GM23338 (cell line): ENCODE measurements around the gene SHKBP1. TPM values are rescaled to one million over a fixed set of nuclear protein-coding genes. Genes with fewer than 3 reads are reported as not detected.

Experiments
- ATAC-seq: fragments of 200-7000 bp; cut with Tn5 transposase; 3 replicates; pipeline ENCODE4 v1.9.1; 2020
- DNase-seq: peaks from one replicate; pipeline ENCODE4 v3.0.0-alpha.2; 2015; ENCODE audit warnings: low spot score
- H2AFZ ChIP-seq: fragments of 200-600 bp; sonication (generic); 2 replicates; pipeline ENCODE4 v1.8.0; 2016; ENCODE audit warnings: antibody characterized with exemption, mild to moderate bottlenecking, moderate library complexity
- H3F3A ChIP-seq: fragments of 200-600 bp; sonication (generic); replicated peaks from 2 replicates; pipeline ENCODE4 v1.8.0; 2017; ENCODE audit warnings: antibody characterized with exemption, mixed run types, low read depth
- H3K27ac ChIP-seq: fragments of 200-600 bp; sonication (generic); 2 replicates; pipeline ENCODE4 v1.6.1; 2016; ENCODE audit warnings: low read depth
- H3K27me3 ChIP-seq: fragments of 200-600 bp; sonication (generic); 2 replicates; pipeline ENCODE4 v1.8.0; 2016; ENCODE audit warnings: mild to moderate bottlenecking, mixed run types, moderate library complexity; ENCODE audit not compliant: insufficient read depth
- H3K36me3 ChIP-seq: fragments of 200-600 bp; sonication (generic); 2 replicates; pipeline ENCODE4 v1.8.0; 2016; ENCODE audit warnings: mild to moderate bottlenecking; ENCODE audit not compliant: insufficient read depth
- H3K4me1 ChIP-seq: fragments of 200-600 bp; sonication (generic); 2 replicates; pipeline ENCODE4 v1.8.0; 2016; ENCODE audit warnings: mild to moderate bottlenecking, moderate library complexity; ENCODE audit not compliant: insufficient read depth
- H3K4me2 ChIP-seq: fragments of 200-600 bp; sonication (generic); 2 replicates; pipeline ENCODE4 v1.7.1; 2017; ENCODE audit warnings: mixed run types
- H3K4me3 ChIP-seq: fragments of 200-600 bp; sonication (generic); 2 replicates; pipeline ENCODE4 v1.6.1; 2016; ENCODE audit warnings: mixed run types
- H3K79me2 ChIP-seq: fragments of 200-600 bp; sonication (generic); replicated peaks from 2 replicates; pipeline ENCODE4 v1.8.0; 2017; ENCODE audit warnings: mild to moderate bottlenecking; ENCODE audit not compliant: insufficient read depth
- H3K9me2 ChIP-seq: fragments of 200-600 bp; sonication (generic); 2 replicates; pipeline ENCODE4 v1.8.0; 2017; ENCODE audit not compliant: insufficient read depth
- H4K20me1 ChIP-seq: fragments of 200-600 bp; sonication (generic); replicated peaks from 2 replicates; pipeline ENCODE4 v1.8.0; 2017; ENCODE audit warnings: mild to moderate bottlenecking; ENCODE audit not compliant: insufficient read depth
- H3K27ac Mint-ChIP-seq: 2 replicates; pipeline ENCODE4 v1.8.0; 2020; ENCODE audit warnings: inconsistent platforms, mild to moderate bottlenecking, moderate library complexity, mixed read lengths
- H3K27me3 Mint-ChIP-seq: 3 replicates; pipeline ENCODE4 v1.8.0; 2022; ENCODE audit warnings: low read depth, mild to moderate bottlenecking, moderate library complexity, mixed read lengths, inconsistent platforms; ENCODE audit not compliant: insufficient read depth, poor library complexity
- H3K36me3 Mint-ChIP-seq: 3 replicates; pipeline ENCODE4 v1.8.0; 2021; ENCODE audit warnings: low read depth, mild to moderate bottlenecking, inconsistent platforms, moderate library complexity, mixed read lengths
- H3K4me1 Mint-ChIP-seq: 3 replicates; pipeline ENCODE4 v1.8.0; 2020; ENCODE audit warnings: mild to moderate bottlenecking, inconsistent platforms, mixed read lengths
- H3K4me3 Mint-ChIP-seq: 3 replicates; pipeline ENCODE4 v1.8.0; 2021; ENCODE audit warnings: moderate library complexity, mild to moderate bottlenecking, inconsistent platforms, mixed read lengths
- H3K9me3 Mint-ChIP-seq: 3 replicates; pipeline ENCODE4 v1.8.0; 2020; ENCODE audit warnings: moderate library complexity, mild to moderate bottlenecking, inconsistent platforms, mixed read lengths
- POLR2AphosphoS5 ChIP-seq: IDR thresholded peaks from 2 replicates; pipeline ENCODE4 v1.6.1; 2016; ENCODE audit warnings: antibody characterized with exemption, low read depth
- polyA plus RNA-seq: library from polyadenylated mRNA; unstranded; fragments of >200 nt; fragmentation: Nextera tagmentation; extraction: Ambion mirVana; gene quantifications from 2 replicates; pipeline ENCODE4 v1.2.1, GENCODE V29; 2016
- total RNA-seq: library from RNA; depleted of rRNA; stranded (reverse); fragments of >200 nt; shearing (Covaris generic); gene quantifications from 2 replicates; pipeline ENCODE4 v1.2.3, GENCODE V29; 2014
- TF ChIP-seq, protein P1 (sequence below), 2 experiments: fragments of 200-600 bp in 1 of 2; sonication (generic) in 1 of 2; conservative IDR thresholded peaks; 2 replicates each; pipeline versions ENCODE4 v1.5.1 to v1.6.1; 2016 to 2017; ENCODE audit warnings: antibody characterized with exemption in 2 of 2, low read depth in 2 of 2, mild to moderate bottlenecking in 2 of 2, moderate library complexity in 1 of 2

The SHKBP1 gene
- total and polyA plus RNA-seq, 2 experiments from 2014 or later = 63.2 to 69.8 TPM

DNA sequence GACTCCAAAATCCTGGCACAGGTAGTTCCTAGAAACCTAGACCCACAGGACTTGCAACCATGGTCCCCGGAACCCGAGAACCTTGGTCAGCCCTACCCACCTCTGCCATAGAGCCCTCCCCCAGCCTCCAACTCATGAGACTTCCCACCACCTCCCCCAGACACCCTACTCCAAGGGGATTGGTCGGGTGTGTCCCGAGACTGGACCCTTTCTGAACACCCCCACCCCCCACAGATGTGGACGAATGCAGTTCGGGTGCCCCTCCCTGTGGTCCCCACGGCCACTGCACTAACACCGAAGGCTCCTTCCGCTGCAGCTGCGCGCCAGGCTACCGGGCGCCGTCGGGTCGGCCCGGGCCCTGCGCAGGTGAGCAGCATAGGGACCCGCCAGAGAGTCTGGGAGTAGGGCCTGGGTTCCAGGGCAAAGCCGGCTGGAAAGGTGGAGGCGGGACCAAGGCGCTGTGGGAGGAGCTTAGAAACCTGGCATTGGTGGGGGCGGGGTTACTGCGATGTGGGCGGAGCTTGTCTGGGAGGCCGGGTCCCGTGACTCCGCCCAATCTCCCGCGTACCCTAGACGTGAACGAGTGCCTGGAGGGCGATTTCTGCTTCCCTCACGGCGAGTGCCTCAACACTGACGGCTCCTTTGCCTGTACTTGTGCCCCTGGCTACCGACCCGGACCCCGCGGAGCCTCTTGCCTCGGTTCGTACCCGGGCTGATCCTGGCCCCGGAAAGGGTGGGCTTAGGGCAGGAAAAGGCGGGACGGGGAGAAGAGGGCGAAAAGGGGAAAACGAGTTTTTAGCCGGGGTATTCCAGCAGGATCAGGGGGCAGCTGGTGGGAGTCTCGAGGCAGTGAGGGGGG is 36.4 kb downstream of the SHKBP1 start:
- Mint-ChIP-seq H3K27me3 (peaks cover 56% of the 10 kb centered on the region), H3K27ac (peak overlapping the region; percentile 97), H3K4me1 (peaks cover 27% of the 10 kb centered on the region), H3K9me3 (no peaks in the 10 kb centered on the region; the same call in 1 of the 3 replicates), H3K36me3 (peaks cover 8% of the 10 kb centered on the region; the same call in 2 of the 3 replicates), H3K4me3 (peak overlapping the region; percentile 88)
- Histone ChIP-seq H3K27me3 (peaks cover 45% of the 10 kb centered on the region), H3K27ac (peak overlapping the region; percentile 92), H3K79me2 (no peaks in the 10 kb centered on the region), H4K20me1 (peaks cover 5% of the 10 kb centered on the region), H3K9me2 (no peaks in the 10 kb centered on the region), H3K4me1 (peaks cover 11% of the 10 kb centered on the region; the same call in 1 of the 2 replicates), H3K36me3 (no peaks in the 10 kb centered on the region), H2AFZ (peak overlapping the region; percentile 96), H3F3A (peaks cover 19% of the 10 kb centered on the region; the same call in 1 of the 2 replicates), H3K4me3 (peak overlapping the region; percentile 96), H3K4me2 (peak overlapping the region; percentile 99)
- TF ChIP-seq, protein P1, sequence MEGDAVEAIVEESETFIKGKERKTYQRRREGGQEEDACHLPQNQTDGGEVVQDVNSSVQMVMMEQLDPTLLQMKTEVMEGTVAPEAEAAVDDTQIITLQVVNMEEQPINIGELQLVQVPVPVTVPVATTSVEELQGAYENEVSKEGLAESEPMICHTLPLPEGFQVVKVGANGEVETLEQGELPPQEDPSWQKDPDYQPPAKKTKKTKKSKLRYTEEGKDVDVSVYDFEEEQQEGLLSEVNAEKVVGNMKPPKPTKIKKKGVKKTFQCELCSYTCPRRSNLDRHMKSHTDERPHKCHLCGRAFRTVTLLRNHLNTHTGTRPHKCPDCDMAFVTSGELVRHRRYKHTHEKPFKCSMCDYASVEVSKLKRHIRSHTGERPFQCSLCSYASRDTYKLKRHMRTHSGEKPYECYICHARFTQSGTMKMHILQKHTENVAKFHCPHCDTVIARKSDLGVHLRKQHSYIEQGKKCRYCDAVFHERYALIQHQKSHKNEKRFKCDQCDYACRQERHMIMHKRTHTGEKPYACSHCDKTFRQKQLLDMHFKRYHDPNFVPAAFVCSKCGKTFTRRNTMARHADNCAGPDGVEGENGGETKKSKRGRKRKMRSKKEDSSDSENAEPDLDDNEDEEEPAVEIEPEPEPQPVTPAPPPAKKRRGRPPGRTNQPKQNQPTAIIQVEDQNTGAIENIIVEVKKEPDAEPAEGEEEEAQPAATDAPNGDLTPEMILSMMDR (conservative IDR thresholded peaks at IDR 0.05; ENCODE audit: low read depth in 2 of 2) = no peak
- peak; percentile 63 for TF ChIP-seq POLR2AphosphoS5
- peak; percentile 44 for ATAC-seq
- peak; percentile 93 for DNase-seq

DNA sequence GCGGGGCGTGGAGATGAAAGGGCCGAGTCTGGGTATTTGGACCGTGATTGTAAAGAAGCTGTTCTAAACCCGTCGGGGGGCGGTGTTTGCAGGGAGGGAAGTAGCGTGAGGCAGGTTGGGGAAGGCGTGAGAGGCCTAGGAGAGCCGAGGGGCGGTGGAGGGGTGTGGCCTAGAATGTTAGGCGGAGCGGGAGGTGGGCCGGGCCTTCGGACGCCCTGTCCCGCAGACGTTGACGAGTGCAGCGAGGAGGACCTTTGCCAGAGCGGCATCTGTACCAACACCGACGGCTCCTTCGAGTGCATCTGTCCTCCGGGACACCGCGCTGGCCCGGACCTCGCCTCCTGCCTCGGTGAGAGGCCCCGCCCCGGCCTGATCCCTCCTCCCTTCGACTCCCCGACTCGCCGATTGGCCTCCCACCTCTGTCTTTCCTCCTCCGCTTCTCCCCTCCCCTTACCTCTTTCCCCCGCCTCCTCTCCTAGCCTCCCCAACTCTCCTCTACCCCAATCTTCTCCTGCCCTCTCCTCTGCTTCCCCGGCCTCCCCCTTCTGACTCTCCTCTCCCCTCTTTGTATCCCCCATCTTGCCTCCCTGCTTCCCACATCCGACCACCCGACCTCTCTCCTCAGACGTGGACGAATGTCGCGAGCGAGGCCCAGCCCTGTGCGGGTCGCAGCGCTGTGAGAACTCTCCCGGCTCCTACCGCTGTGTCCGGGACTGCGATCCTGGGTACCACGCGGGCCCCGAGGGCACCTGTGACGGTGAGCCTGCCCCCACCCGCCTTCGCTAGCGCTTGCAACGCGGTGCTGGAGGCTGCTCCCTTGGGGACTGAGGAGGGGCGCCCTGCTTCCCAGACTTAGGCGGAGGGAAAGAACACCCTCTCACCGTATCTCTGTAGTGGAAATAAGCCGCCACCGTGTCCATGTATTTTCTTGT is 37.3 kb downstream of the SHKBP1 start:
- H3K36me3 ChIP-seq = no peaks in the 10 kb centered on the region
- DNase-seq = peak; percentile 94
- Mint-ChIP-seq H3K36me3 (peaks cover 8% of the 10 kb centered on the region; the same call in 2 of the 3 replicates), H3K27ac (peak overlapping the region; percentile 97), H3K9me3 (no peaks in the 10 kb centered on the region; the same call in 1 of the 3 replicates), H3K27me3 (peaks cover 47% of the 10 kb centered on the region), H3K4me3 (peak overlapping the region; percentile 88), H3K4me1 (peaks cover 25% of the 10 kb centered on the region)
- TF ChIP-seq POLR2AphosphoS5 = peak; percentile 49; the same call in 1 of the 2 replicates
- TF ChIP-seq, protein P1 (conservative IDR thresholded peaks at IDR 0.05; ENCODE audit: low read depth in 2 of 2) = no peak
- peaks cover 5% of the 10 kb centered on the region for H4K20me1 ChIP-seq
- H3K27ac ChIP-seq = peak overlapping the region; percentile 92
- H3K4me1 ChIP-seq = peaks cover 11% of the 10 kb centered on the region; the same call in 1 of the 2 replicates
- H2AFZ ChIP-seq = peak overlapping the region; percentile 96
- peaks cover 36% of the 10 kb centered on the region for H3K27me3 ChIP-seq
- H3K9me2 ChIP-seq = no peaks in the 10 kb centered on the region
- peak overlapping the region; percentile 96 for H3K4me3 ChIP-seq
- H3F3A ChIP-seq = peaks cover 19% of the 10 kb centered on the region; the same call in 1 of the 2 replicates
- peak; percentile 59 for ATAC-seq
- no peaks in the 10 kb centered on the region for H3K79me2 ChIP-seq
- H3K4me2 ChIP-seq = peak overlapping the region; percentile 99
